RWPE2 (cell line): ENCODE measurements around the gene FAM228B.

ENCODE experiments used
- ATAC-seq: fragments of 200-7000 bp; cut with Tn5 transposase; 3 replicates; pipeline ENCODE4 v1.9.1; 2021; ENCODE audit warnings: low read depth
- DNase-seq: peaks from one replicate; pipeline ENCODE4 v3.0.0-alpha.2; 2020; ENCODE audit warnings: low spot score
- H3K27ac ChIP-seq: fragments of 450-650 bp; 2 replicates; pipeline ENCODE4 v1.5.1; 2017; ENCODE audit warnings: mild to moderate bottlenecking; ENCODE audit not compliant: poor library complexity, severe bottlenecking
- H3K27me3 ChIP-seq: fragments of 250-450 bp; sonication (Bioruptor Pico); 2 replicates; pipeline ENCODE4 v1.5.1; 2021; ENCODE audit warnings: mild to moderate bottlenecking, moderate library complexity; ENCODE audit not compliant: insufficient read depth, poor library complexity, severe bottlenecking
- H3K36me3 ChIP-seq: fragments of 250-450 bp; sonication (Bioruptor Pico); 2 replicates; pipeline ENCODE4 v1.5.1; 2020; ENCODE audit warnings: low read depth, mild to moderate bottlenecking, moderate library complexity
- H3K4me1 ChIP-seq: fragments of 250-450 bp; sonication (Bioruptor Pico); 2 replicates; pipeline ENCODE4 v1.5.1; 2021; ENCODE audit warnings: mild to moderate bottlenecking, moderate library complexity; ENCODE audit not compliant: insufficient read depth, poor library complexity, severe bottlenecking
- H3K4me3 ChIP-seq: fragments of 250-450 bp; sonication (Bioruptor Pico); 2 replicates; pipeline ENCODE4 v1.5.1; 2021; ENCODE audit warnings: mild to moderate bottlenecking, moderate library complexity; ENCODE audit not compliant: severe bottlenecking
- H3K9me3 ChIP-seq: fragments of 250-450 bp; sonication (Bioruptor Pico); 2 replicates; pipeline ENCODE4 v1.5.1; 2021; ENCODE audit warnings: mild to moderate bottlenecking, moderate library complexity; ENCODE audit not compliant: severe bottlenecking
- CTCF ChIP-seq: fragments of 450-650 bp; IDR thresholded peaks from one replicate; pipeline ENCODE4 v1.5.1; 2017; ENCODE audit warnings: mild to moderate bottlenecking, moderate library complexity; ENCODE audit not compliant: poor library complexity, severe bottlenecking

FAM228B gene

GRCh38 chr2:24162494-24162893 lies 39.2 kb downstream of the FAM228B start:
- no peak for TF ChIP-seq CTCF
- no peak for ATAC-seq
- no peaks in the 10 kb centered on the region for H3K4me1 ChIP-seq

GRCh38 chr2:24163186-24163585 lies 39.9 kb downstream of the FAM228B start:
- H3K27ac ChIP-seq, result no peak overlapping the region
- no peak overlapping the region for H3K4me3 ChIP-seq
- ATAC-seq (no peak), DNase-seq (no peak)
- H3K9me3 ChIP-seq, result no peaks in the 10 kb centered on the region
- H3K36me3 ChIP-seq, result no peaks in the 10 kb centered on the region
- TF ChIP-seq CTCF, result no peak
- H3K27me3 ChIP-seq, result no peaks in the 10 kb centered on the region
- no peaks in the 10 kb centered on the region for H3K4me1 ChIP-seq

More at GRCh38 chr2:24162494-24162893, 39.2 kb downstream of the FAM228B start:
- H3K36me3 ChIP-seq, result no peaks in the 10 kb centered on the region
- H3K27ac ChIP-seq, result no peak overlapping the region
- H3K9me3 ChIP-seq, result no peaks in the 10 kb centered on the region
- no peak overlapping the region for H3K4me3 ChIP-seq
- no peaks in the 10 kb centered on the region for H3K27me3 ChIP-seq
- no peak for DNase-seq

- Histone ChIP-seq H3K27ac (no peak overlapping the region), H3K4me1 (no peaks in the 10 kb centered on the region), H3K4me3 (no peak overlapping the region), H3K9me3 (no peaks in the 10 kb centered on the region), H3K36me3 (no peaks in the 10 kb centered on the region), H3K27me3 (no peaks in the 10 kb centered on the region)
- no peak for TF ChIP-seq CTCF
- DNase-seq (no peak), ATAC-seq (no peak)
These were observed 40.3 kb downstream of the FAM228B start for GRCh38 chr2:24163601-24164000.

GRCh38 chr2:24164416-24164973 lies 41.2 kb downstream of the FAM228B start:
- H3K27ac ChIP-seq, result no peak overlapping the region
- DNase-seq, result no peak
- peak; percentile 77 for TF ChIP-seq CTCF
- no peaks in the 10 kb centered on the region for H3K27me3 ChIP-seq
- H3K4me3 ChIP-seq, result no peak overlapping the region
- H3K36me3 ChIP-seq, result no peaks in the 10 kb centered on the region
- ATAC-seq, result peak; percentile 84
- no peaks in the 10 kb centered on the region for H3K4me1 ChIP-seq
- H3K9me3 ChIP-seq, result no peaks in the 10 kb centered on the region

- H3K36me3 ChIP-seq, result no peaks in the 10 kb centered on the region
- no peaks in the 10 kb centered on the region for H3K9me3 ChIP-seq
- no peak for DNase-seq
- ATAC-seq, result no peak
- no peak for TF ChIP-seq CTCF
- no peaks in the 10 kb centered on the region for H3K4me1 ChIP-seq
- no peaks in the 10 kb centered on the region for H3K27me3 ChIP-seq
- no peak overlapping the region for H3K27ac ChIP-seq
- H3K4me3 ChIP-seq, result no peak overlapping the region
These were observed 45.8 kb downstream of the FAM228B start for GRCh38 chr2:24169023-24169422.
